SU-DHL-6 (cell line): Measurements from ENCODE around the gene GLOD4.

ENCODE experiments used
- H2AFZ ChIP-seq: fragments of 200-600 bp; sonication (generic); 2 replicates; pipeline ENCODE4 v1.6.1; 2014; ENCODE audit warnings: low read depth, mild to moderate bottlenecking, moderate library complexity, mixed read lengths, antibody characterized with exemption, low read length; ENCODE audit not compliant: severe bottlenecking
- H3F3A ChIP-seq: fragments of 200-600 bp; shearing (Covaris generic); 2 replicates; pipeline ENCODE4 v1.6.0; 2016; ENCODE audit warnings: antibody characterized with exemption, mild to moderate bottlenecking; ENCODE audit not compliant: insufficient read depth
- H3K27ac ChIP-seq: fragments of 200-600 bp; sonication (generic); 2 replicates; pipeline ENCODE4 v1.5.1; 2016; ENCODE audit warnings: low read depth, mild to moderate bottlenecking, low read length, moderate library complexity, mixed read lengths
- H3K27me3 ChIP-seq: fragments of 200-600 bp; sonication (generic), shearing (Covaris generic); 2 replicates; pipeline ENCODE4 v1.6.0; 2014; ENCODE audit warnings: mild to moderate bottlenecking, low read length
- H3K36me3 ChIP-seq: fragments of 200-600 bp; sonication (generic); 2 replicates; pipeline ENCODE4 v1.6.1; 2014; ENCODE audit warnings: mild to moderate bottlenecking, low read length, mixed read lengths
- H3K4me2 ChIP-seq: fragments of 300-600, 200-600 bp; shearing (Covaris generic), sonication (generic); 2 replicates; pipeline ENCODE4 v1.6.0; 2014; ENCODE audit warnings: low read length, low read depth, mild to moderate bottlenecking; ENCODE audit not compliant: poor library complexity, severe bottlenecking
- H3K4me3 ChIP-seq: fragments of 200-600 bp; sonication (generic); 2 replicates; pipeline ENCODE4 v1.5.1; 2014; ENCODE audit warnings: antibody characterized with exemption, low read length, mild to moderate bottlenecking, mixed read lengths; ENCODE audit not compliant: insufficient read depth, poor library complexity, severe bottlenecking
- H3K79me2 ChIP-seq: fragments of 200-600 bp; sonication (generic); 2 replicates; pipeline ENCODE4 v1.6.1; 2014; ENCODE audit warnings: mild to moderate bottlenecking, low read length, moderate library complexity; ENCODE audit not compliant: insufficient read depth
- H3K9ac ChIP-seq: fragments of 200-600 bp; sonication (generic); 2 replicates; pipeline ENCODE4 v1.7.0; 2014; ENCODE audit warnings: mild to moderate bottlenecking, low read length
- H3K9me2 ChIP-seq: fragments of 200-600 bp; sonication (generic); replicated peaks from 2 replicates; pipeline ENCODE4 v1.6.1; 2014; ENCODE audit warnings: low read length; ENCODE audit not compliant: insufficient read depth
- H3K9me3 ChIP-seq: fragments of 200-600 bp; sonication (generic); 2 replicates; pipeline ENCODE4 v1.6.1; 2014; ENCODE audit warnings: low read length, mixed read lengths; ENCODE audit not compliant: insufficient read depth
- H4K20me1 ChIP-seq: fragments of 200-600 bp; sonication (generic); 2 replicates; pipeline ENCODE4 v1.6.1; 2014; ENCODE audit warnings: low read depth, mild to moderate bottlenecking, antibody characterized with exemption, low read length, moderate library complexity, mixed read lengths
- CTCF ChIP-seq: fragments of 200-600 bp; sonication (generic); IDR thresholded peaks from one replicate; pipeline ENCODE4 v1.5.1; 2017; ENCODE audit warnings: antibody characterized with exemption, mild to moderate bottlenecking, low read length, moderate library complexity; ENCODE audit not compliant: insufficient read depth, poor library complexity, severe bottlenecking
- EZH2phosphoT487 ChIP-seq: fragments of 200-600 bp; sonication (generic), shearing (Covaris generic); conservative IDR thresholded peaks from 2 replicates; pipeline ENCODE4 v1.6.1; 2018; ENCODE audit warnings: mild to moderate bottlenecking, antibody characterized with exemption, low read length, moderate library complexity, mixed read lengths

Gene GLOD4

DNA sequence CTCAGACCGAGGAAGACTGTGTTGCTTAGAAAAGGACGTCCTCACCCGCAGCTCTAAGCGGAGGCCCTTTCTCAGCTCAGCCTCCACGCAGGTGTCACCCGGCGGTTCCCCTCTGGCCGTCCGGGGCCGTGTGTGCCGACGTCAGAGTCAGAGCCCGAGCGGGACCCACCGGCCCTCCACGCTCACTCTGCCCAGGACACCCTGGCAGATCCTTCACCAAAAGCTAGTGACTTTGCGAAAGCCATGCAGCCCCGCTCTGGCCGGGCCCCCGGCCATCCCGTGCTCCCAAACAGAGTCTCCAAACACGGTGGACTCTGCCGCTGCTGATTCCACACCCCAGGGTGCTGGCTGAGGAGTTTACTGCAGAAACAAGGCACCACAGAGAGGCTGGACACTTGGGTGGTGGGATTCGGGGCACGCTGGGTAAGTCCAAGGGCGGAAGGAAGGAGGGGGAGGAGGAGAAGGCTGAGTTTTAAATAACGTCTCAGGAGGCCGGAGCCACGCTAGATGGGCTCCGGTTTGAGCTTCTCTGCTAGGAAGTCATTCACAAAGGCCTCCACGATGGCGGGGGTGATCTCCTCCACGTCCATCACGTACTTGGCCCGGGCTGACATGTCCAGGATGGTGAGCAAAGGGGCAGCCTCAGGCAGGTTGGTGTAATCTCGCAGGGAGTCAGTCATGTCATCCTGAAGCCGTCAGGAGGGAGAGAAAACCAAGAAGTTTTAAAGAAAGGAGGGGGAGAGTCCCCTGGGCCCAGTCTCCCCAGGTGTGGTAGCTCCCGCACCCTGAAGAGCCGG lies 18.6 kb upstream of the GLOD4 start:
- Histone ChIP-seq H3K9me3 (no peaks in the 10 kb centered on the region), H4K20me1 (no peaks in the 10 kb centered on the region), H3K4me2 (no peak overlapping the region), H3K36me3 (no peaks in the 10 kb centered on the region), H3K9ac (no peak overlapping the region), H3K9me2 (no peaks in the 10 kb centered on the region), H3K27ac (no peak overlapping the region), H2AFZ (no peak overlapping the region), H3F3A (no peaks in the 10 kb centered on the region), H3K79me2 (no peaks in the 10 kb centered on the region), H3K27me3 (no peaks in the 10 kb centered on the region), H3K4me3 (no peak overlapping the region)
- TF ChIP-seq CTCF (no peak), EZH2phosphoT487 (no peak)

GRCh38 chr17:799261-799660 lies 17.2 kb upstream of the GLOD4 start:
- no peak overlapping the region for H2AFZ ChIP-seq
- no peak overlapping the region for H3K4me3 ChIP-seq
- no peak overlapping the region for H3K4me2 ChIP-seq
- H3K9me3 ChIP-seq = no peaks in the 10 kb centered on the region
- no peaks in the 10 kb centered on the region for H3K36me3 ChIP-seq
- no peak overlapping the region for H3K9ac ChIP-seq
- H4K20me1 ChIP-seq = no peaks in the 10 kb centered on the region
- no peaks in the 10 kb centered on the region for H3K27me3 ChIP-seq
- H3K79me2 ChIP-seq = no peaks in the 10 kb centered on the region
- TF ChIP-seq EZH2phosphoT487 (no peak), CTCF (no peak)
- no peaks in the 10 kb centered on the region for H3K9me2 ChIP-seq
- H3F3A ChIP-seq = no peaks in the 10 kb centered on the region
- H3K27ac ChIP-seq = no peak overlapping the region

- Histone ChIP-seq H3K9ac (no peak overlapping the region), H3F3A (no peaks in the 10 kb centered on the region), H3K4me2 (no peak overlapping the region), H3K27ac (no peak overlapping the region), H3K9me3 (no peaks in the 10 kb centered on the region), H3K9me2 (no peaks in the 10 kb centered on the region), H4K20me1 (no peaks in the 10 kb centered on the region), H3K79me2 (no peaks in the 10 kb centered on the region), H3K27me3 (no peaks in the 10 kb centered on the region), H3K4me3 (no peak overlapping the region), H2AFZ (no peak overlapping the region), H3K36me3 (no peaks in the 10 kb centered on the region)
- TF ChIP-seq EZH2phosphoT487 (no peak), CTCF (no peak)
Measured at GRCh38 chr17:798246-798645, 16.2 kb upstream of the GLOD4 start.
